ENCODE results near the gene MYLK3. TPM values are rescaled to one million over a fixed set of nuclear protein-coding genes. Genes with fewer than 3 reads are reported as not detected.

The MYLK3 gene
- total RNA-seq (under 1 TPM in 1 of 2 experiments, not detected in 1; 0.38 TPM), total RNA-seq (0 to 0.85 (median 0.20) reads per million in 172 experiments)
- polyA plus RNA-seq (2013, experiment 1 of 2): 0.08 TPM
- 0.20 TPM for polyA plus RNA-seq (2013, experiment 2 of 2)

GRCh38 chr16:46747777-46748651, at the start of gene MYLK3:
Gene MYLK3 (minus strand): TSS chr16:46748344. CDS start chr16:46748193, 151 bp downstream.
- ChIA-PET POLR2A (no interaction called here), CTCF (no interaction called here)
- Histone ChIP-seq H3K9me3 (ENCODE audit: control insufficient read depth in 1 of 2, insufficient read depth in 1 of 2, low read length in 2 of 2) (peaks cover 0 to 4% of the 10 kb centered on the region in 2 experiments), H3K4me1 (ENCODE audit: insufficient read depth, low read length) (peaks cover 5% of the 10 kb centered on the region), H3K36me3 (ENCODE audit: insufficient read depth, low read length) (no peaks in the 10 kb centered on the region), H3K27me3 (ENCODE audit: control insufficient read depth in 1 of 2, insufficient read depth in 2 of 2, low read length in 2 of 2) (no peaks in the 10 kb centered on the region), H3K4me3 (ENCODE audit: low read length) (no peak within 1 kb of the TSS), H3K27ac (ENCODE audit: low read depth in 1 of 2, low read length in 2 of 2) (no peak within 1 kb of the TSS)
- H3K4me1 Mint-ChIP-seq (ENCODE audit: low read depth): peaks cover 8% of the 10 kb centered on the region
- no peaks in the 10 kb centered on the region for H3K9me3 Mint-ChIP-seq
- ATAC-seq (ENCODE audit: poor library complexity): no peak
- H3K27me3 Mint-ChIP-seq: no peaks in the 10 kb centered on the region
- TF ChIP-seq, protein P1, sequence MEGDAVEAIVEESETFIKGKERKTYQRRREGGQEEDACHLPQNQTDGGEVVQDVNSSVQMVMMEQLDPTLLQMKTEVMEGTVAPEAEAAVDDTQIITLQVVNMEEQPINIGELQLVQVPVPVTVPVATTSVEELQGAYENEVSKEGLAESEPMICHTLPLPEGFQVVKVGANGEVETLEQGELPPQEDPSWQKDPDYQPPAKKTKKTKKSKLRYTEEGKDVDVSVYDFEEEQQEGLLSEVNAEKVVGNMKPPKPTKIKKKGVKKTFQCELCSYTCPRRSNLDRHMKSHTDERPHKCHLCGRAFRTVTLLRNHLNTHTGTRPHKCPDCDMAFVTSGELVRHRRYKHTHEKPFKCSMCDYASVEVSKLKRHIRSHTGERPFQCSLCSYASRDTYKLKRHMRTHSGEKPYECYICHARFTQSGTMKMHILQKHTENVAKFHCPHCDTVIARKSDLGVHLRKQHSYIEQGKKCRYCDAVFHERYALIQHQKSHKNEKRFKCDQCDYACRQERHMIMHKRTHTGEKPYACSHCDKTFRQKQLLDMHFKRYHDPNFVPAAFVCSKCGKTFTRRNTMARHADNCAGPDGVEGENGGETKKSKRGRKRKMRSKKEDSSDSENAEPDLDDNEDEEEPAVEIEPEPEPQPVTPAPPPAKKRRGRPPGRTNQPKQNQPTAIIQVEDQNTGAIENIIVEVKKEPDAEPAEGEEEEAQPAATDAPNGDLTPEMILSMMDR (IDR thresholded peaks at IDR 0.05): no peak
- no peak for DNase-seq
- H3K27ac Mint-ChIP-seq: no peak within 1 kb of the TSS
- intact Hi-C loops (cut with DNase I, micrococcal nuclease): no loop called here
- H3K36me3 Mint-ChIP-seq (ENCODE audit: low read depth): no peaks in the 10 kb centered on the region
- no peak within 1 kb of the TSS for H3K4me3 Mint-ChIP-seq

DNA sequence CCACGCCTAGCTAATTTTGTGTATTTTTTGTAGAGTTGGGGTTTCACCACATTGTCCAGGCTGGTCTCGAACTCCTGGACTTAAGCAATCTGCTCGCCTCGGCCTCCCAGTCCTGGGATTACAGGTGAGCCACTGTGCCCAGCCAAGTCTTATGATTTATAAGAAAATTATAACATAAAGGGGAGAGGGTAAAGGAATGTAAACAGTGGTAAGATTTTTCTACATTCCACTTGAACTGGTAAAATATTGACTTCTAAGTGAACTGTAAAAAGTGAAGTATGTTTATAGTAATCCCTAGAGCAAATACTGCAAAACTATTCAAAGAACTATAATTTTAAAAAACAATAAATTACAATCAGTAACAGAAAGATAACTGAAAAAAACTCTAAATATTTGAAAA, 49.4 kb upstream of the MYLK3 start:
- TF ChIP-seq, protein P1 (IDR thresholded peaks at IDR 0.05): no peak
- H3K36me3 Mint-ChIP-seq (ENCODE audit: low read depth): peaks cover 34% of the 10 kb centered on the region
- Histone ChIP-seq H3K36me3 (ENCODE audit: insufficient read depth, low read length) (no peaks in the 10 kb centered on the region), H3K4me3 (ENCODE audit: low read length) (no peak overlapping the region), H3K4me1 (ENCODE audit: insufficient read depth, low read length) (no peaks in the 10 kb centered on the region), H3K27ac (ENCODE audit: low read depth in 1 of 2, low read length in 2 of 2) (no peak overlapping the region), H3K27me3 (ENCODE audit: control insufficient read depth in 1 of 2, insufficient read depth in 2 of 2, low read length in 2 of 2) (no peaks in the 10 kb centered on the region), H3K9me3 (ENCODE audit: control insufficient read depth in 1 of 2, insufficient read depth in 1 of 2, low read length in 2 of 2) (peaks cover 8 to 14% of the 10 kb centered on the region in 2 experiments)
- POLR2A ChIA-PET: no interaction called here
- no peak for ATAC-seq (ENCODE audit: poor library complexity)
- no peak overlapping the region for H3K4me3 Mint-ChIP-seq
- peaks cover 7% of the 10 kb centered on the region for H3K4me1 Mint-ChIP-seq (ENCODE audit: low read depth)
- H3K27me3 Mint-ChIP-seq: no peaks in the 10 kb centered on the region
- H3K27ac Mint-ChIP-seq: no peak overlapping the region
- intact Hi-C loops (cut with DNase I, micrococcal nuclease): loop anchor here in 1 of 2 experiments (10.0 kb wide), 1 partner anchor 177 kb away; the partner anchor contains the start of gene DNAJA2
- no peak for DNase-seq
- peaks cover 9% of the 10 kb centered on the region for H3K9me3 Mint-ChIP-seq
- CTCF ChIA-PET: interaction anchor here (0.9 kb wide), 1 partner anchor 8 kb away, joined by 4 read pairs; no protein-coding TSS in a partner anchor

GRCh38 chr16:46796764-46797269, 48.7 kb upstream of the MYLK3 start:
- ChIA-PET CTCF (no interaction called here), POLR2A (no interaction called here)
- TF ChIP-seq, protein P1 (IDR thresholded peaks at IDR 0.05): no peak
- ATAC-seq (ENCODE audit: poor library complexity): no peak
- DNase-seq: no peak
- Histone ChIP-seq H3K9me3 (ENCODE audit: control insufficient read depth in 1 of 2, insufficient read depth in 1 of 2, low read length in 2 of 2) (peaks cover 8 to 14% of the 10 kb centered on the region in 2 experiments), H3K36me3 (ENCODE audit: insufficient read depth, low read length) (no peaks in the 10 kb centered on the region), H3K4me1 (ENCODE audit: insufficient read depth, low read length) (no peaks in the 10 kb centered on the region), H3K27me3 (ENCODE audit: control insufficient read depth in 1 of 2, insufficient read depth in 2 of 2, low read length in 2 of 2) (no peaks in the 10 kb centered on the region), H3K4me3 (ENCODE audit: low read length) (no peak overlapping the region), H3K27ac (ENCODE audit: low read depth in 1 of 2, low read length in 2 of 2) (no peak overlapping the region)
- Mint-ChIP-seq H3K36me3 (ENCODE audit: low read depth) (peaks cover 35% of the 10 kb centered on the region), H3K4me1 (ENCODE audit: low read depth) (peaks cover 5% of the 10 kb centered on the region), H3K4me3 (no peak overlapping the region), H3K9me3 (peaks cover 12% of the 10 kb centered on the region), H3K27me3 (no peaks in the 10 kb centered on the region), H3K27ac (no peak overlapping the region)
- intact Hi-C loops (cut with DNase I, micrococcal nuclease): loop anchor here in 1 of 2 experiments (10.0 kb wide), 1 partner anchor 178 kb away; the partner anchor contains the start of gene DNAJA2

Data from CD4-positive, alpha-beta T cell (primary cell).